B cell (primary cell): Measurements from ENCODE around the gene MEGF8. TPM values are rescaled to one million over a fixed set of nuclear protein-coding genes. Genes with fewer than 3 reads are reported as not detected.

ENCODE experiments used
- ATAC-seq: fragments of 200-7000 bp; cut with Tn5 transposase; one replicate; pipeline ENCODE4 v1.10.0; 2021; ENCODE audit warnings: low read depth, mild to moderate bottlenecking, moderate number of reproducible peaks, moderate library complexity
- CTCF ChIA-PET: fragments of 350-600 bp; sonication (Branson Sonifier 250); formaldehyde crosslinking; loops from one replicate; lab custom pipeline; 2021; ENCODE audit warnings: antibody characterized with exemption, inconsistent platforms; lab: Charles Lee
- POLR2A ChIA-PET: fragments of 350-600 bp; sonication (Branson Sonifier 250); formaldehyde crosslinking; loops from one replicate; lab custom pipeline; 2021; ENCODE audit warnings: antibody characterized with exemption; lab: Charles Lee
- DNase-seq: peaks from one replicate; pipeline ENCODE4 v3.0.0; 2013
- H2AFZ ChIP-seq: 2 replicates; pipeline ENCODE4 v1.6.1; 2012; ENCODE audit warnings: mild to moderate bottlenecking, low read depth, low read length; ENCODE audit not compliant: insufficient read depth, poor library complexity, severe bottlenecking
- H3K27ac ChIP-seq, 2 donors: 1 replicate in 1 of 2; 2 replicates in 1 of 2; pipeline ENCODE4 v1.5.1; 2012 to 2013; ENCODE audit warnings: low read length in 2 of 2, mild to moderate bottlenecking in 2 of 2, moderate library complexity in 1 of 2
- H3K27me3 ChIP-seq, 4 experiments: fragments of 200-600 bp in 1 of 4; sonication (generic) in 1 of 4; replicated peaks in 1 of 4; 1 replicate in 2 of 4; 2 replicates in 2 of 4; pipeline versions ENCODE4 v1.6.1 to v1.7.0; 2013 to 2016; ENCODE audit warnings: low read length in 3 of 4, mild to moderate bottlenecking in 2 of 4, mixed read lengths in 1 of 4, moderate library complexity in 1 of 4; ENCODE audit not compliant: insufficient read depth in 4 of 4, control insufficient read depth in 3 of 4; ENCODE audit errors: control extremely low read depth in 1 of 4
- H3K36me3 ChIP-seq, 2 experiments: replicated peaks in 1 of 2; 1 replicate in 1 of 2; 2 replicates in 1 of 2; pipeline versions ENCODE4 v1.6.1 to v1.7.1; 2013; ENCODE audit warnings: low read length in 1 of 2; ENCODE audit not compliant: insufficient read depth in 2 of 2, control insufficient read depth in 1 of 2; ENCODE audit errors: control extremely low read depth in 1 of 2, extremely low read depth in 1 of 2
- H3K4me1 ChIP-seq, 2 donors: fragments of 200-600 bp in 1 of 2; sonication (generic) in 1 of 2; 1 replicate in 1 of 2; 2 replicates in 1 of 2; pipeline versions ENCODE4 v1.5.1 to v1.6.1; 2013 to 2017; ENCODE audit warnings: low read length in 2 of 2; ENCODE audit not compliant: control insufficient read depth in 2 of 2, insufficient read depth in 2 of 2
- H3K4me2 ChIP-seq: replicated peaks from 2 replicates; pipeline ENCODE3; 2012; ENCODE audit warnings: mild to moderate bottlenecking, low read depth, low read length; ENCODE audit not compliant: poor library complexity, severe bottlenecking
- H3K4me3 ChIP-seq, 5 experiments: fragments of 200-600 bp in 1 of 5; sonication (generic) in 1 of 5; 1 replicate in 3 of 5; 2 replicates in 2 of 5; pipeline versions ENCODE4 v1.5.1 to v1.7.0; 2011 to 2016; ENCODE audit warnings: low read length in 4 of 5, mild to moderate bottlenecking in 4 of 5, low read depth in 2 of 5, control low read depth in 1 of 5, moderate library complexity in 1 of 5; ENCODE audit not compliant: insufficient read depth in 1 of 5; ENCODE audit errors: control extremely low read depth in 1 of 5, extremely low read depth in 1 of 5
- H3K79me2 ChIP-seq: fragments of 200-600 bp; sonication (generic); one replicate; pipeline ENCODE4 v1.6.0; 2016; ENCODE audit warnings: low read length; ENCODE audit not compliant: control insufficient read depth, insufficient read depth
- H3K9ac ChIP-seq: fragments of 200-600 bp; sonication (generic); 2 replicates; pipeline ENCODE4 v1.6.1; 2017; ENCODE audit warnings: mild to moderate bottlenecking, low read length, moderate library complexity
- H3K9me3 ChIP-seq, 3 donors: one replicate each; pipeline versions ENCODE4 v1.6.1 to v1.7.1; 2013; ENCODE audit warnings: low read length in 2 of 3; ENCODE audit not compliant: control insufficient read depth in 2 of 3, insufficient read depth in 1 of 3; ENCODE audit errors: control extremely low read depth in 1 of 3
- H4K20me1 ChIP-seq: 2 replicates; pipeline ENCODE4 v1.6.0; 2012; ENCODE audit warnings: mild to moderate bottlenecking, low read length; ENCODE audit not compliant: insufficient read depth, control insufficient read depth, poor library complexity, severe bottlenecking
- H3K27ac Mint-ChIP-seq: one replicate; pipeline ENCODE4 v1.8.0; 2021; ENCODE audit warnings: mixed read lengths
- H3K27me3 Mint-ChIP-seq: one replicate; pipeline ENCODE4 v1.8.0; 2021; ENCODE audit warnings: mixed read lengths
- H3K4me1 Mint-ChIP-seq: one replicate; pipeline ENCODE4 v1.8.0; 2021; ENCODE audit warnings: mixed read lengths
- H3K4me3 Mint-ChIP-seq: one replicate; pipeline ENCODE4 v1.8.0; 2021; ENCODE audit warnings: mixed read lengths
- H3K9me3 Mint-ChIP-seq: one replicate; pipeline ENCODE4 v1.8.0; 2022; ENCODE audit warnings: mixed read lengths; ENCODE audit not compliant: insufficient read depth
- CTCF ChIP-seq: fragments of 200-600 bp; IDR thresholded peaks from one replicate; pipeline ENCODE4 v1.8.0; 2022; ENCODE audit warnings: antibody characterized with exemption, mild to moderate bottlenecking
- EZH2 ChIP-seq: IDR thresholded peaks from 2 replicates; pipeline ENCODE4 v1.6.1; 2012; ENCODE audit warnings: borderline replicate concordance, low read depth, mild to moderate bottlenecking, moderate library complexity, low read length; ENCODE audit not compliant: insufficient read depth, poor library complexity, severe bottlenecking
- whole genome bisulfite sequencing: methylation state at CpG from one replicate; pipeline ENCODE4 v1.1.5; 2013; ENCODE audit warnings: missing lambda C conversion rate; ENCODE audit not compliant: insufficient coverage; 5-methylcytosine and 5-hydroxymethylcytosine counted together
- intact Hi-C: fragments of 100-400 bp; cut with micrococcal nuclease; formaldehyde crosslinking; loops from one replicate; pipeline ENCODE4 v1.10.0; 2022
- polyA plus RNA-seq: library from polyadenylated mRNA; depleted of rRNA; stranded (reverse); fragments of >200 nt; gene quantifications from 2 replicates; pipeline ENCODE4 v1.2.3, GENCODE V29; 2012
- total RNA-seq, 2 donors: library from RNA; stranded (reverse); fragments of 120-200 nt in 1 of 2; gene quantifications; 1 replicate in 1 of 2; 2 replicates in 1 of 2; pipeline versions ENCODE4 v1.2.3 to v1.2.4, GENCODE V29; 2013 to 2022

MEGF8 gene
- total and polyA plus RNA-seq, 2 donors (not counting 1 experiment from before 2014, with no cell fraction given): 8.2 to 26.5 TPM

- Histone ChIP-seq H3K36me3 (peaks cover 1 to 62% of the 10 kb centered on the region in 2 experiments), H3K27me3 (no peaks in the 10 kb centered on the region), H4K20me1 (peaks cover 20% of the 10 kb centered on the region), H3K9me3 (no peaks in the 10 kb centered on the region), H3K4me2 (no peak overlapping the region), H3K27ac (no peak overlapping the region), H2AFZ (no peak overlapping the region), H3K4me1 (peaks cover 3 to 10% of the 10 kb centered on the region in 2 donors), H3K4me3 (no peak overlapping the region), H3K79me2 (no peaks in the 10 kb centered on the region), H3K9ac (no peak overlapping the region)
- POLR2A ChIA-PET: interaction anchor here (0.7 kb wide), 1 partner anchor 25 kb away, joined by 4 read pairs; the partner anchor contains the start of gene CIC
- WGBS: 97% methylated on average over 13 of the region's 17 CpGs
- no peak for ATAC-seq
- Mint-ChIP-seq H3K9me3 (no peaks in the 10 kb centered on the region), H3K27me3 (no peaks in the 10 kb centered on the region), H3K4me1 (peaks cover 11% of the 10 kb centered on the region), H3K27ac (no peak overlapping the region), H3K4me3 (no peak overlapping the region)
- intact Hi-C loops: no loop called here
- CTCF ChIA-PET: interaction anchor here (1.0 to 2.3 kb wide), 4 partner anchors 11 to 161 kb away, joined by 3 to 6 read pairs (median 4); partner anchors contain the start of gene POU2F2
- TF ChIP-seq CTCF (no peak), EZH2 (no peak)
- no peak for DNase-seq
Measured at GRCh38 chr19:42293540-42293939, 31.9 kb upstream of the MEGF8 start.

GRCh38 chr19:42293948-42294347 lies 31.5 kb upstream of the MEGF8 start:
- WGBS: 78% methylated on average over 15 of the region's 15 CpGs
- Mint-ChIP-seq H3K4me1 (peaks cover 11% of the 10 kb centered on the region), H3K9me3 (no peaks in the 10 kb centered on the region), H3K4me3 (no peak overlapping the region), H3K27me3 (no peaks in the 10 kb centered on the region), H3K27ac (no peak overlapping the region)
- intact Hi-C loops: no loop called here
- Histone ChIP-seq H3K4me3 (no peak overlapping the region), H3K27me3 (no peaks in the 10 kb centered on the region), H3K9me3 (no peaks in the 10 kb centered on the region), H3K27ac (no peak overlapping the region), H3K4me1 (peaks cover 3 to 10% of the 10 kb centered on the region in 2 donors), H3K36me3 (peaks cover 1 to 58% of the 10 kb centered on the region in 2 experiments), H3K79me2 (no peaks in the 10 kb centered on the region), H3K4me2 (no peak overlapping the region), H4K20me1 (peaks cover 16% of the 10 kb centered on the region), H3K9ac (no peak overlapping the region), H2AFZ (no peak overlapping the region)
- ChIA-PET CTCF (interaction anchor here (1.0 to 2.3 kb wide), 5 partner anchors 12 to 185 kb away, joined by 3 to 6 read pairs (median 4); partner anchors contain the start of gene POU2F2), POLR2A (no interaction called here)
- no peak for ATAC-seq
- no peak for DNase-seq
- TF ChIP-seq EZH2 (no peak), CTCF (no peak)
